OCI-LY1 (cell line): Measurements from ENCODE around the gene TNRC6C.

Source experiments
- EZH2 ChIP-seq: fragments of 200-600 bp; sonication (generic), shearing (Covaris generic); IDR thresholded peaks from 2 replicates; pipeline ENCODE4 v1.8.0; 2017; ENCODE audit warnings: borderline replicate concordance, mixed run types, mild to moderate bottlenecking, antibody characterized with exemption, low read length, moderate library complexity, mixed read lengths
- TF ChIP-seq, protein P1 (sequence below): fragments of 200-600 bp; sonication (generic), shearing (Covaris generic); IDR thresholded peaks from 2 replicates; pipeline ENCODE4 v1.5.1; 2017; ENCODE audit warnings: mild to moderate bottlenecking, antibody characterized with exemption, low read length, moderate library complexity, mixed read lengths

DNA sequence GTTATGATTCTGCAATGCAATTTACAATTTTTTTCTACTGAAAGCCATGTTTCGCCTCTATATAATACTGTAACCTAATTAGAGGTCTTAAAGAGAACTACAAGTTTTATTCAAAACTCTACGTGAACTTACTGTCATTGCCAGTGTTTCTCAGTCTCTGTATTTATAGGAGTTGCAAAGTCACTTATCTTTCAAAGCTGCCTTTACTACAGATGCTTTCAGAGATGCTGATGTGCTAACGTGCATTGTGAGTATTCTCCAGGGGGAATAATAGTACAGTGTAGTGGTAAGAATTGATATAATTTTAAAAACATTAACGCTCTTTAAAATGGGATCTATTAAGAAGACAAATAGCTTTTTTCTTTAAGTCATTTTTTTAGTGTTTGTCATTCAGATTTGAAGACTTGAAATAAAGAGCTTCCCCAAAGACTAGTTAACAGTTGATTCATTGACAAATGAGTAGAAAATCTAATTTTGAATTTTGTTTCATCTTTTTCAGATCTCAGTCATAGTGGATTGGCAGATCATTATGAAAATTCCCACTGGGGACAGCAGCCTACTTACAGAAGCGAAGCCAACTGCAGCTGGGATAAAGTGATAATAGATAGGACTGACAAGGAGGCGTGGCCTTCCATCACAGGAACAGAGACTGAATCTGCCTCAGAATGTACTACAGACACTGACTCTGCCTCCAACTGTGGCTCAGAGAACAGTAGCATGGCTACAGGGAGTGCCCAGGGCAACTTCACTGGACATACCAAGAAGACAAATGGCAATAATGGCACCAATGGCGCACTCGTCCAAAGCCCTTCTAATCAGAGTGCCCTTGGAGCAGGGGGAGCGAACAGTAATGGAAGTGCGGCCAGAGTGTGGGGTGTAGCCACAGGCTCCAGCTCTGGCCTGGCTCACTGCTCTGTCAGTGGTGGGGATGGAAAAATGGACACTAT, 90.1 kb downstream of the TNRC6C start:
- TF ChIP-seq, protein P1, sequence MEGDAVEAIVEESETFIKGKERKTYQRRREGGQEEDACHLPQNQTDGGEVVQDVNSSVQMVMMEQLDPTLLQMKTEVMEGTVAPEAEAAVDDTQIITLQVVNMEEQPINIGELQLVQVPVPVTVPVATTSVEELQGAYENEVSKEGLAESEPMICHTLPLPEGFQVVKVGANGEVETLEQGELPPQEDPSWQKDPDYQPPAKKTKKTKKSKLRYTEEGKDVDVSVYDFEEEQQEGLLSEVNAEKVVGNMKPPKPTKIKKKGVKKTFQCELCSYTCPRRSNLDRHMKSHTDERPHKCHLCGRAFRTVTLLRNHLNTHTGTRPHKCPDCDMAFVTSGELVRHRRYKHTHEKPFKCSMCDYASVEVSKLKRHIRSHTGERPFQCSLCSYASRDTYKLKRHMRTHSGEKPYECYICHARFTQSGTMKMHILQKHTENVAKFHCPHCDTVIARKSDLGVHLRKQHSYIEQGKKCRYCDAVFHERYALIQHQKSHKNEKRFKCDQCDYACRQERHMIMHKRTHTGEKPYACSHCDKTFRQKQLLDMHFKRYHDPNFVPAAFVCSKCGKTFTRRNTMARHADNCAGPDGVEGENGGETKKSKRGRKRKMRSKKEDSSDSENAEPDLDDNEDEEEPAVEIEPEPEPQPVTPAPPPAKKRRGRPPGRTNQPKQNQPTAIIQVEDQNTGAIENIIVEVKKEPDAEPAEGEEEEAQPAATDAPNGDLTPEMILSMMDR = no peak
- TF ChIP-seq EZH2 = no peak
